IMR-90 (cell line): ENCODE data around the gene SH3BP2. TPM values are rescaled to one million over a fixed set of nuclear protein-coding genes. Genes with fewer than 3 reads are reported as not detected.

ENCODE experiments used
- ATAC-seq: fragments of 200-7000 bp; cut with Tn5 transposase; 2 replicates; pipeline ENCODE4 v1.9.1; 2020; ENCODE audit warnings: low read depth, mild to moderate bottlenecking, moderate library complexity
- BruUV-seq: library from RNA; stranded (reverse); fragments of 400-500 nt; replicated peaks from 2 replicates; lab custom pipeline; 2021; lab: Mats Ljungman, UMichigan
- CTCF ChIA-PET: fragments of 300-600 bp; formaldehyde crosslinking; extraction: SDS; loops from one replicate; lab custom pipeline; 2021; ENCODE audit warnings: antibody characterized with exemption; lab: Yijun Ruan, JAX
- POLR2A ChIA-PET: fragments of 300-600 bp; sonication (Branson Sonifier 250); formaldehyde crosslinking; loops from one replicate; lab custom pipeline; 2022; ENCODE audit warnings: antibody characterized with exemption; ENCODE audit not compliant: unreplicated experiment; lab: Charles Lee
- DNase-seq: peaks from one replicate; pipeline ENCODE4 v3.0.0; 2013
- H2AFZ ChIP-seq: replicated peaks from 2 replicates; pipeline ENCODE3; 2013; ENCODE audit warnings: low read length, mild to moderate bottlenecking; ENCODE audit not compliant: poor library complexity
- H2AK5ac ChIP-seq: 2 replicates; pipeline ENCODE4 v1.6.1; 2013; ENCODE audit warnings: low read depth, low read length, inconsistent platforms
- H2AK9ac ChIP-seq: replicated peaks from 2 replicates; pipeline ENCODE3; 2013; ENCODE audit warnings: mild to moderate bottlenecking, low read depth, low read length, moderate library complexity; ENCODE audit not compliant: poor library complexity
- H2BK120ac ChIP-seq: 2 replicates; pipeline ENCODE4 v1.6.1; 2013; ENCODE audit warnings: low read depth, low read length, inconsistent platforms
- H2BK15ac ChIP-seq: 3 replicates; pipeline ENCODE4 v1.6.1; 2013; ENCODE audit warnings: low read depth, low read length, inconsistent platforms
- H2BK20ac ChIP-seq: 2 replicates; pipeline ENCODE4 v1.6.1; 2013; ENCODE audit warnings: low read depth, mild to moderate bottlenecking, inconsistent platforms, low read length, moderate library complexity
- H2BK5ac ChIP-seq: 2 replicates; pipeline ENCODE4 v1.6.1; 2013; ENCODE audit warnings: mild to moderate bottlenecking, low read depth, low read length, inconsistent platforms; ENCODE audit not compliant: poor library complexity, severe bottlenecking
- H3K14ac ChIP-seq: replicated peaks from 2 replicates; pipeline ENCODE4 v1.6.1; 2013; ENCODE audit warnings: low read depth, low read length, inconsistent platforms
- H3K18ac ChIP-seq: 2 replicates; pipeline ENCODE4 v1.6.1; 2013; ENCODE audit warnings: low read depth, low read length, control low read depth
- H3K23ac ChIP-seq: 2 replicates; pipeline ENCODE4 v1.6.1; 2013; ENCODE audit warnings: low read depth, low read length, inconsistent platforms
- H3K27ac ChIP-seq: 2 replicates; pipeline ENCODE4 v1.5.1; 2013; ENCODE audit warnings: mild to moderate bottlenecking, control low read depth, low read length; ENCODE audit not compliant: insufficient read depth
- H3K27me3 ChIP-seq: 2 replicates; pipeline ENCODE4 v1.6.1; 2013; ENCODE audit warnings: low read length; ENCODE audit not compliant: control insufficient read depth, insufficient read depth
- H3K36me3 ChIP-seq: 2 replicates; pipeline ENCODE4 v1.6.1; 2013; ENCODE audit warnings: low read length, mixed read lengths; ENCODE audit not compliant: control insufficient read depth, insufficient read depth
- H3K4ac ChIP-seq: 2 replicates; pipeline ENCODE4 v1.6.1; 2013; ENCODE audit warnings: low read depth, low read length, inconsistent platforms
- H3K4me1 ChIP-seq: 2 replicates; pipeline ENCODE4 v1.6.1; 2013; ENCODE audit warnings: low read length, mixed read lengths; ENCODE audit not compliant: control insufficient read depth, insufficient read depth
- H3K4me2 ChIP-seq: 2 replicates; pipeline ENCODE4 v1.6.1; 2013; ENCODE audit warnings: low read depth, mild to moderate bottlenecking, control low read depth, low read length, moderate library complexity
- H3K4me3 ChIP-seq: 2 replicates; pipeline ENCODE4 v1.5.1; 2013; ENCODE audit warnings: low read depth, mild to moderate bottlenecking, control low read depth, low read length, moderate library complexity; ENCODE audit not compliant: insufficient read depth
- H3K56ac ChIP-seq: 2 replicates; pipeline ENCODE4 v1.6.1; 2013; ENCODE audit warnings: low read length, inconsistent platforms; ENCODE audit not compliant: insufficient read depth; ENCODE audit errors: extremely low read depth
- H3K79me1 ChIP-seq, 2 experiments: 2 replicates each; pipeline ENCODE4 v1.6.1; 2013; ENCODE audit warnings: low read length in 2 of 2, inconsistent platforms in 1 of 2, low read depth in 1 of 2
- H3K9ac ChIP-seq: 2 replicates; pipeline ENCODE4 v1.6.1; 2013; ENCODE audit warnings: low read depth, low read length, control low read depth
- H3K9me1 ChIP-seq: 2 replicates; pipeline ENCODE4 v1.6.1; 2013; ENCODE audit warnings: low read length, inconsistent platforms; ENCODE audit not compliant: insufficient read depth
- H3K9me3 ChIP-seq: 2 replicates; pipeline ENCODE4 v1.6.1; 2013; ENCODE audit warnings: low read length; ENCODE audit not compliant: control insufficient read depth, insufficient read depth
- H4K20me1 ChIP-seq: 2 replicates; pipeline ENCODE4 v1.6.1; 2013; ENCODE audit warnings: low read length, inconsistent platforms; ENCODE audit not compliant: insufficient read depth
- H4K5ac ChIP-seq: 2 replicates; pipeline ENCODE4 v1.6.1; 2013; ENCODE audit warnings: mild to moderate bottlenecking, low read depth, low read length, control low read depth
- H4K8ac ChIP-seq, 2 experiments: 2 replicates each; pipeline ENCODE4 v1.6.1; 2013; ENCODE audit warnings: low read depth in 2 of 2, low read length in 2 of 2, control low read depth in 1 of 2, inconsistent platforms in 1 of 2
- H4K91ac ChIP-seq: 2 replicates; pipeline ENCODE4 v1.6.1; 2013; ENCODE audit warnings: low read depth, low read length, inconsistent platforms; ENCODE audit not compliant: insufficient read depth
- CTCF ChIP-seq: conservative IDR thresholded peaks from 2 replicates; pipeline ENCODE4 v1.5.1; 2012; ENCODE audit warnings: mild to moderate bottlenecking, low read depth, low read length, improper control_type of control experiment
- FOS ChIP-seq: fragments of 150-350 bp; IDR thresholded peaks from 2 replicates; pipeline ENCODE4 v1.6.1; 2016; ENCODE audit warnings: low read depth, low read length
- MAFK ChIP-seq: IDR thresholded peaks from 2 replicates; pipeline ENCODE4 v1.6.1; 2012; ENCODE audit warnings: low read depth, low read length, improper control_type of control experiment
- MXI1 ChIP-seq: IDR thresholded peaks from 2 replicates; pipeline ENCODE4 v1.6.1; 2012; ENCODE audit warnings: low read depth, mild to moderate bottlenecking, low read length, moderate library complexity, borderline replicate concordance
- NFE2L2 ChIP-seq: fragments of 150-350 bp; IDR thresholded peaks from 2 replicates; pipeline ENCODE4 v1.6.1; 2016; ENCODE audit warnings: low read depth, mild to moderate bottlenecking, low read length
- RAD21 ChIP-seq: IDR thresholded peaks from 2 replicates; pipeline ENCODE4 v1.6.1; 2012; ENCODE audit warnings: low read length, improper control_type of control experiment
- RCOR1 ChIP-seq: IDR thresholded peaks from 2 replicates; pipeline ENCODE4 v1.6.1; 2012; ENCODE audit warnings: mild to moderate bottlenecking, low read length, improper control_type of control experiment; ENCODE audit not compliant: insufficient replicate concordance
- USF2 ChIP-seq: fragments of 150-350 bp; IDR thresholded peaks from 2 replicates; pipeline ENCODE4 v1.6.1; 2017; ENCODE audit warnings: mild to moderate bottlenecking, antibody characterized with exemption, low read length, low read depth
- WGBS, 2 experiments: methylation state at CpG; one replicate each; pipeline versions ENCODE4 v1.1.5 to v1.1.7; 2013; ENCODE audit warnings: missing lambda C conversion rate in 2 of 2; ENCODE audit not compliant: insufficient read length in 1 of 2; ENCODE audit errors: extremely low coverage in 2 of 2; 5-methylcytosine and 5-hydroxymethylcytosine counted together
- dilution Hi-C: fragments of 300-500 bp; cut with HindIII; formaldehyde crosslinking; loops from one replicate; pipeline ENCODE4 v1.14.3; 2018; ENCODE audit warnings: low sequenced_read_pairs; ENCODE audit not compliant: unreplicated experiment
- in situ Hi-C: fragments of 300-500 bp; cut with MboI; formaldehyde crosslinking; loops from 3 replicates; pipeline ENCODE4 v1.14.3; 2019; ENCODE audit warnings: low sequenced_read_pairs, inconsistent platforms, mixed read lengths
- intact Hi-C: fragments of 100-400 bp; cut with micrococcal nuclease; formaldehyde crosslinking; loops from 2 replicates; pipeline ENCODE4 v1.10.0; 2022
- polyA plus RNA-seq, 3 experiments: library from polyadenylated mRNA; depleted of rRNA; stranded (reverse); fragments of >200 nt; gene quantifications; 2 replicates each; pipeline ENCODE4 v1.2.3, GENCODE V29; 2012; ENCODE audit warnings: low replicate concordance in 1 of 3
- total RNA-seq: library from RNA; depleted of rRNA; stranded (reverse); fragments of >200 nt; gene quantifications from 2 replicates; pipeline ENCODE4 v1.2.3, GENCODE V29; 2012

The SH3BP2 gene
- total and polyA plus RNA-seq, 2 of the 4 experiments (the other 2 are of a cell fraction) = 9.0 to 37.2 TPM

- Histone ChIP-seq H4K8ac (no peak overlapping the region), H3K79me1 (no peaks in the 10 kb centered on the region), H3K9me1 (no peaks in the 10 kb centered on the region), H3K27me3 (peaks cover 4% of the 10 kb centered on the region), H4K5ac (no peak overlapping the region), H4K91ac (no peak overlapping the region), H3K56ac (no peak overlapping the region), H2AFZ (no peak overlapping the region), H2AK9ac (peak overlapping the region; percentile 28), H3K14ac (no peak overlapping the region), H3K9ac (no peak overlapping the region), H3K4me3 (no peak overlapping the region), H3K36me3 (no peaks in the 10 kb centered on the region), H3K4ac (no peak overlapping the region), H2BK20ac (no peak overlapping the region), H4K20me1 (no peaks in the 10 kb centered on the region), H3K18ac (no peak overlapping the region), H2BK120ac (no peak overlapping the region), H3K27ac (no peak overlapping the region), H2AK5ac (no peak overlapping the region), H3K9me3 (peaks cover 7% of the 10 kb centered on the region), H3K4me2 (no peak overlapping the region), H3K4me1 (peaks cover 2% of the 10 kb centered on the region; the same call in 1 of the 2 replicates), H3K23ac (no peak overlapping the region), H2BK5ac (no peak overlapping the region), H2BK15ac (no peak overlapping the region)
- POLR2A ChIA-PET = no interaction called here
- DNase-seq (no peak), ATAC-seq (no peak)
- CTCF ChIA-PET = no interaction called here
- intact Hi-C loops (no loop called here), in situ Hi-C loops (no loop called here), dilution Hi-C loops (no loop called here)
- TF ChIP-seq CTCF (no peak), MAFK (no peak), USF2 (no peak), FOS (no peak), MXI1 (no peak), RAD21 (no peak), RCOR1 (no peak), NFE2L2 (no peak)
- no TSS peak for BruUV-seq
- WGBS, 2 experiments = 80% methylated on average over 2 of the region's 9 CpGs; no CpG with 5 or more reads in 1 of the 2 experiments
Observed at GRCh38 chr4:2786794-2787229, 6.1 kb upstream of the SH3BP2 start.
